Skin of body (tissue), 2 donors: Measurements from ENCODE around the gene SLC2A1. TPM values are rescaled to one million over a fixed set of nuclear protein-coding genes. Genes with fewer than 3 reads are reported as not detected.
A peak's percentile ranks its signal among the peaks of the same experiment; 100 is the strongest.
"Not testable (repeated sequence)": the region's sequence is repeated elsewhere in the genome, so short reads cannot be mapped to it uniquely, and the experiment has no call there.

Experiments
- DNase-seq: peaks from one replicate; lab custom pipeline; 2025; lab: John Stamatoyannopoulos, UW
- total RNA-seq: library from RNA; depleted of rRNA; stranded (reverse); fragments of >200 nt; gene quantifications from one replicate; pipeline ENCODE4 v1.2.3, GENCODE V29; 2014

Gene SLC2A1
- total RNA-seq, 1 donor from 2014 or later = 76.7 TPM

DNA sequence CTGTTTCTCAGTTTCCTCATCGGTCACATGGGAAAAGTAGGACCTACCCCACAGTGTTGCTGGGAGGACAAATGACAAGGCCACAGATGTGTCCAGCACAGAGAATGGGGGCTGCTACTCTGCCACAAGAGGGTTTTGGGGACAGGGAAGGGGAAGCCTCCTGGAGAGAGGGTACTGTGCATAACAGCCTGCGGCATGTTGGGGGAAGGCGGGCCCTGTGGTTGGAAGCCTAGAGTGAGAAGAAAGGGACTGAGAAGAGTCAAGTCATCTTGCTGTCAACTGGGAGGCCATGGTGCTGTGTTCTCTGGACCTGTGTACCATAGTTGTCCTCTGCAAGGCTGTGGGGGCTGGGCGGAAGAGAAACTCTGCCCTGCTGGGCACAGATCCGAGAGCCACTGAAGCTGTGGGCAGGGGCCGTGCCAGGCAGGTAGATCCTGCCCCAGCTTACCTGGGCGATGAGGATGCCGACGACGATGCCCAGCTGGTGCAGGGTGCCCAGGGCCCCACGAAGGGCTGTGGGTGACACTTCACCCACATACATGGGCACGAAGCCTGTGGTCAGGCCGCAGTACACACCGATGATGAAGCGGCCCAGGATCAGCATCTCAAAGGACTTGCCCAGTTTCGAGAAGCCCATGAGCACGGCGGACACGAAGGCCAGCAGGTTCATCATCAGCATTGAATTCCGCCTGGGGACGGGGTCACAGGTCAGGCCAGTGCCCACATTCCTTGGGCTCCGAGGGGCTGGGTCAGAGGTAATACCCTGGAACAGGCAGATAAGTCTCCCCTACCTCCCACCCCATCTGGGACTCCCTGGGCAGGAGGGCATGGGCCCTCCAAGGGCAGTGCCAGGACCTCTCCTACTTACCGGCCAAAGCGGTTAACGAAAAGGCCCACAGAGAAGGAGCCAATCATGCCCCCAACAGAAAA lies 28.2 kb downstream of the SLC2A1 start:
- no peak for DNase-seq

DNA sequence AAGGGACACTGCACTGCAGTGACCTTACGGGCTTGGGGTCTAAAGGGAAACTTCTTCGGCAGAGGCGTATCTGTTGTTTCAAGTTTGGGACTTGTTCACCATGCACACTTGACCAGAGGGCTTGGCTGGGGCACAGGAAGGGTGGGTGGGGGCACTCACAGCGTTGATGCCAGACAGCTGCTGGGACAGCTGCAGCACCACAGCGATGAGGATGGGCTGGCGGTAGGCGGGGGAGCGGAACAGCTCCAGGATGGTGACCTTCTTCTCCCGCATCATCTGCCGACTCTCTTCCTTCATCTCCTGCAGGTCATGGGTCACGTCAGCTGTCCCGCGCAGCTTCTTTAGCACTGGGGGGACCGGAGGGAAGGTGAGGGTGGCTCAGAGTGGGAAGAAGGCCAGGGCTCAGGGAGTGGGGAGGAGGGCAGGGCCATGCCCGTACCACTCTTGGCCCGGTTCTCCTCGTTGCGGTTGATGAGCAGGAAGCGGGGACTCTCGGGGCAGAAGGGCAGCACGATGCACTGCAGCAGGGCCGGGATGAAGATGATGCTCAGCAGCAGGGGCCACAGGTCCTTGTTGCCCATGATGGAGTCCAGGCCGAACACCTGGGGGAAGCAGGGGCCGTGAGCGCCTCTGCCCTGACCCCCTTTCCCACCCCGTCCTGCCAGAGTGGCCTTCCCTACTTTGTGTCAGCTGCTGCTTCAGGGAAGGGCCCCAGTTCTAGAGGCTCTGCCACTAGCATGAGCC lies 29.1 kb downstream of the SLC2A1 start:
- DNase-seq = no peak

DNA sequence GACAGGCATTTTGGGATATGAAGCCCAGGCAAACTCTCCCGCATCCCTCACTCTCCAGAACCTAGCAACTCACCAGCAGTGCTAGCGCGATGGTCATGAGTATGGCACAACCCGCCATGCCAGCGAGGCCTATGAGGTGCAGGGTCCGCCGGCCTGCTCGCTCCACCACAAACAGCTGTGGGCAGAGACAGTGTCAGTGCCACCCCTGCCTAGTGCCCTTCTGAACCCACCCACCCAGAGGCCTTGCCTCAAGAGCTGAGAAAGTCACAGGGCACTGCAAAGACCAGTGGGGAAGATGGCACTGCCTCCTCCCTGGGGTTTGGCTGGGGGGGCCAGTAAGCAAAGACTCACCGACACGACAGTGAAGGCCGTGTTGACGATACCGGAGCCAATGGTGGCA lies 29.8 kb downstream of the SLC2A1 start:
- no peak for DNase-seq

DNA sequence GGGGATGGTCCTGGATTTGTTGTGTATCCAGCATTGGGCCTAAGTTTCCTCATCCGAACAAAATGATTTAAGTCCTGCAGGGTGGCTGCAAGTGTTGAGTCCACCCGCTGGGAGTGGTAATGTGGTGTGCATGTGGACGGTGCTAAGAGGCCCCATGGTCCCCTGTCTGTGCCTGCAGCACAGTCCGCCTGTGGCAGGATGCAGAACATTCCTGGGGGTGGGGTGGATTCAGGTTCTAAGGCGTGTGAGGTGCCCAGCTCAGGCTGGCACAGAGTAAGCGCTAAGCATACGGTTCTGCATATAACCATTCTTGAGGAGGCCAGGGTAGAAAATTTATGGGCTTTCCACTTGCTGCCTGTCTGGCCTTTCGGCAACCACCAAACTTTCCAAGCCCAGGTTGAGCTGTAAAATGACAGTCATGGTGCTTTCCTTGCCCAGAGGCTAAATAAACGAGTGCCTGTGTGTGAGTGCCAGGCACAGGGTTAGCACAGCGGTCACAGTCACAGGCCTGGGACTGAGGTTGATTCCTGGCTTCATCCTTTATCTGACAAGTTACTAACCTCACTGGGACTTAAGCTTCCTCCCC lies 30.7 kb downstream of the SLC2A1 start:
- no peak for DNase-seq

DNA sequence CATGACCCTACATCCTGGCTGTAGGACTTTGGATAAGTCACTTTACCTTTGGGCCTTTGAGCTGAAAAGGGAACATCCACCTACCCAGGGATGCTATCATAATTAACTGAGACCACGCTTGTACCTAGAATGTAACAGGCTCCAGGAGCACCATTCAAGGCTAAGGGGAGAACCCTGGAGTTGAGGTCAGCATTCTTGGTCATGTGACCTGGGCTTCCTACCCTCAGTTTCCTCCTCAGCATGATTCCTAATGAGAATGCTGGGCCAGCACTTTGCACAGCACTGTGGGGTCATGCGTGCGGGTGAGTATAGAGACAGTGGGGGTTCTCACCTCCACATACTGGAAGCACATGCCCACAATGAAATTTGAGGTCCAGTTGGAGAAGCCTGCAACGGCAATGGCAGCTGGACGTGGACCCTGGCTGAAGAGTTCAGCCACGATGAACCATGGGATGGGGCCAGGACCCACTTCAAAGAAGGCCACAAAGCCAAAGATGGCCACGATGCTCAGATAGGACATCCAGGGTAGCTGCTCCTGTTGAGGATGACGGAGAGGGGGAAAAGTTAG lies 31.3 kb downstream of the SLC2A1 start:
- DNase-seq = no peak

DNA sequence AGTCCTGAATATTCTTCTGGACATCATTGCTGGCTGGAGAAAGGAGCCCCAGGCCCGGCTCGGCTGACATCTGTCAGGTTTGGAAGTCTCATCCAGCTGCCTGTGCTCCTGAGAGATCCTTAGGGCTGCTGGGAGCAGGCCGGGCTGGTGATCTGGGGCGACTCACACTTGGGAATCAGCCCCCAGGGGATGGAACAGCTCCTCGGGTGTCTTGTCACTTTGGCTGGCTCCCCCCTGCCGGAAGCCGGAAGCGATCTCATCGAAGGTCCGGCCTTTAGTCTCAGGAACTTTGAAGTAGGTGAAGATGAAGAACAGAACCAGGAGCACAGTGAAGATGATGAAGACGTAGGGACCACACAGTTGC lies 31.8 kb downstream of the SLC2A1 start:
- DNase-seq = no peak

DNA sequence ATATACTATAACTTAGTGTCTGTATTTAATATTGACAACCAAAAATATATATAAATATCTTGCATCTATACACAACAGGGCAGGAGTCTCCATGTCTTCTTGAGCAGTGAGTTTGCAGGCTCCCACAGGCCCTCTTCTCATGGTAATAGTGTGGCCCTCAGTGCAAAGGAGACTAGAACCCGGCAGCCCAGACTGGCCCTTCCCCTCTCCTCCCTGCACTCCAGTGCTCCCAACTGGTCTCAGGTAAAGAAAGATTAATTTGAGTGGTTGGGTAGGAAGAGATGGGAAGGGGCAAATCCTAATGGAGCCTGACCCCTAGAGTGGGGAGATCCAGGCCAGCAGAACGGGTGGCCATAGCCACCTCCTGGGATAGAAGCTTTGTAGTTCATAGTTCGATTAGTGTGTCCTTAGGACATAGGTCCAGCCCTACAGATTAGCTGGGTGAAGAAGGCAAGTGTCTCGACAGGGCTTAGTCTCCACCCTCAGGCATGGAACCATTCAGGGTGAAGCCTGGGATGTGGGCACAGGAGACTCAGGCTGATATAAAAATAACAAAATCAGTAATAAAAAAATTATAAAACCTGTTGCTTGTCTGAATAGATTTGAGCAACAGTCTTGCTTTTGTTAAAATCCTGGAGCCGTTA lies 32.3 kb downstream of the SLC2A1 start:
- DNase-seq = no peak

DNA sequence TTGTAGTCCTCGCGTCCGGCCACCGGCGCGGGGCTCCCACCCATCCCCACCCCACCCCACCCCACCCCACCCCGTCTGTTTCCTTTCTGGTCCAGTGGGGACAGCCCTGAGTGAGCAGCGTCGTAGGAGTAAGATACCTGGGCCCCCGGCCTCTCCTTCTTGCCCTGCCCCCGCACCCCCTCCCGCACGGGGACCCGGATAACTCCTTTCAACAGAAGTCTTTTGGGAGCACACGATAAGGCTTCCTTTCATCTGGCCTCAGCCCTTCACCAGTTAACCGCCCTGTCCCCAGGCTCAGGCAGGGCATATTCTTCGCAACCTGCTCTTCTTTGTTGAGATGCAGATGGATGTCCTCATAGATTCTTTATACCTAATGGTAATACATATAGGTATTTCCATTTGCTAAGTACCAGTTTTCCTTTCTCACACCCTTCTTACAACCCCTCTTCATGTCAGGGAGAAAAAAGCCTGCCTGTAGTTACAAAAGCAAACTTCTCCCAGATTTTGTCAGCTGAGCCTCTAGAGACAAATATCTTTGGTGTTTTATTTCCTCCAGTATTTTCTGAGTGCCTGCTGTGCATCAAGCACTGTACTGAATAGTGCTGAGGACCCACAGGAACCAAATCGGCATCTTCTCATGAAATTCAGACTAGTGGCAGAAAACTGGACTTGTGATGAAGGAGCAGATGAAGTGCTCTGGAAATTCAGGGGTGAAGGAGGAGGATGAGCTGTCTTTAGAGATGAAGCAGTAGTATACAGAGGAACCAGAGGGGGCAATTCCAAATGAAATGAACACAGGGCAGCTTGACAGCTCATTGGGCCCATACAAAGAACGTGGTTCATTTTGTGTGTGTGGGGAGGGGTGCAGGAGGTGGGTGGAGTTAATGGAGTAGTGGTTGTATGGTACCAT lies 33.6 kb downstream of the SLC2A1 start:
- DNase-seq = no peak

DNA sequence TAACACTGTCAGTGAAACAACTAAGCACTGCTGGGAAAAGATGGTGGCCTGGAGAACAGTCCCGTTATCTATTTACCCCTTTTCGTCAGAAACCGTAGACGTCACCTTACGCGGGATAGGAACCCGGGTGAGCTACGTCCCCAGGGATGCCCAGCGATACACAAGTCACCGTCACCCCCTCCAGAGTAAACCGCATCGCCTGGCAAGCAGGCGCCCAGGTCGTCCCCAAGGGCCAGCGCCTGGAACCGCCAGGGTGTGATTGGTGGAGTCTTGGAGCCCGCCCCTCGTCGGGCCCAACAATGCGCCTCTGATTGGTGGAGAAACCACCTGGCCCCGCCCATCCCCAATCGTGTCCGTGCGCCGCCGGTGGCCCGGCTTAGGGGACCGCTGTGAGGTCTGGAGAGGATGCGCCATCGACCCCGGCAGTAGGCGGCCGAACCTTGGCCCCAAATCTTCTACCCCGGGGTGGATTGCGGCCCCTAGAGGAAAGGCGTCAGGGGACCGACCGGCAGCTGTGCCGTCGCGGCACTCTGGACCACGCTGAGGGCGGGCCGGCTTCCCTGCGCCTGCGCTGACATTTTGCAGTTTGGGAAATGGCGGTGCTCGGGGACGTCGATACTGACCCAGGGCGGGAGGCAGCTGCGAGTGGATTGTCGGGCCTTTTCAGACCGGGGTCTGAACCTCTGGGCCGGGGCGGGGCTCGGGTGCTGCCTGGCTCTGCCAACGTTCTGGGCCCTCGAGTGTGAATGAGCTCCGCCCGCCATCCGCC lies 34.4 kb downstream of the SLC2A1 start:
- DNase-seq = peak; percentile 88

DNA sequence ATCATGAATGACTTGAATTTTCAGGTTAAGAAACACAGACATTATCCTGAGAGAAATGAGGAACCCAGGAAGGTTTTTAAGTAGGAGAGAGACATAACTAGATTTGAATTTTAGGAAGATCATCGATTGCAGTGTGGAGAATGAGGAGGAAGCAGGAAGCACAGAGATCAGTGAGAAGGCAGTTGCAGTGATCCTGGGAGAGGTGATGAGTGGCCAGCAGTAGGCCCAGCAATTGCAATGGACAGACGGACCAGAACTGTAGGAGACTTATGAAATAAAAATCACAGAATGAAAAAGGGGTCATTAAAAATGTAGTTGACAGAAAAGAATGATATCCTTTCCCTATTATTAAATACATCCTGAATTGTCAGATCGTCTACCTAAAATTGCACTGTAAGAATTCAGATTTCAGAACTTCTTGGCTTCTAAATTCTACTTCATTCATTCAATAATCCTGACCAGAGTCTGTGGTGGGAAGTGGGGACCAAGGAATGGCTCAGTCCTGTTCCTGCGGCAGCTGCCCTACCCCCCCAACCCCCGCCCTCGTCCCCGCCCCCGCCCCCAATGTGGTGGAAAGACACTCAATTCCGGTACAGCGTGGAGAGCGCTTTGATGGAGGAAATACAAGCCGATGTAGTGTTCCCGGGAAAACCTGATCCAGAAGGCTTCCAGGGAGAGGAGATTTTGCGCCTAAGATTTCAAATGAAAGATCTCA lies 35.1 kb downstream of the SLC2A1 start:
- no peak for DNase-seq

DNA sequence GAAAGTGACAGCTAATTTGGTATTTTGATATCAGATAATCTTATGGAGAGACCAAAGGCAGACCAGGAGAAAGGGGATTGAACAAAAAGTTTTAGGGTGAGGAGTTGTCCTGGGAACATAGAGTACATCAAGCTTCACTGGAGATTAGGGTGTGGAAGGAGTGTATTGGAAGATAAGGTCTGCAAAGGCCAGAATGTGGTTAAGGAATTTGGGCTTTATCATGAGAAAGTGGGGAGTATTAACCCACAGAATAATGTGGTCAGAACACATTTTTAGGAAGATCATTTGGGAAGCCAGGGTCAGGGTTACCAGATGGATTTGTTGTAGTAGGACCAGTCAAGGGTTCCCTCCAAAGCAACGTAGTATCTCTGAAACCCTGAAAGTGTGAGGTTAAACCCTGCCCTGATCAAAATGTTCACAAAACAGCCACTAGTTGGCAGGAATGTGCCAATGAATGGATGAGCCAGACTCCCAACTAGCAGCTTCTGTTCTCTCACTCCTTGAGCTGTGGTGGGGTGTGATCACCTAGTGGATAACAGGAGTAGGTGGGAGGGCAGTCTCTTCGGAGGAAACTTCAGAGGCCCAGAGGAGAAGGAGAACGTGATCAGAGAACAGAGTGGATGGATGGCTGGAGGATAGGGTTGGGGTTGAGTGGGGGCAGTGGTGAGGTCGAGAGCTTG lies 35.8 kb downstream of the SLC2A1 start:
- DNase-seq = peak; percentile 24

DNA sequence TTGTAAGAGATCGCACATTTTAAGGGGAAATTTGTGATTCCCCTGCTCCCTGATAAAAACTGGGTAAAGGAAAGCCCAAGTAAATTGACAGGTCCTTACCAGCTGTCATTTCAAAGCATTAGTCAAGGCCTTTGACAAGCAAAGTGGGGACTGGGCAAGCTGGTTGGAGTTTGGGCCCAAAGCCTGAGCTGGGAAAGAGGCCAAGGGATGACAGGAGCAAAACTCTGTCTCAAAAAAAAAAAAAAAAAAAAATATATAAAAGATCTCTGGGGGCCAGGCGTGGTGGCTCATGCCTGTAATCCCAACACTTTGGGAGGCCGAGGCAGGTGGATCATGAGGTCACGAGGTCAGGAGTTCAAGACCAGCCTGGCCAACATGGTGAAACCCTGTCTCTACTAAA lies 36.9 kb downstream of the SLC2A1 start:
- DNase-seq = no peak

DNA sequence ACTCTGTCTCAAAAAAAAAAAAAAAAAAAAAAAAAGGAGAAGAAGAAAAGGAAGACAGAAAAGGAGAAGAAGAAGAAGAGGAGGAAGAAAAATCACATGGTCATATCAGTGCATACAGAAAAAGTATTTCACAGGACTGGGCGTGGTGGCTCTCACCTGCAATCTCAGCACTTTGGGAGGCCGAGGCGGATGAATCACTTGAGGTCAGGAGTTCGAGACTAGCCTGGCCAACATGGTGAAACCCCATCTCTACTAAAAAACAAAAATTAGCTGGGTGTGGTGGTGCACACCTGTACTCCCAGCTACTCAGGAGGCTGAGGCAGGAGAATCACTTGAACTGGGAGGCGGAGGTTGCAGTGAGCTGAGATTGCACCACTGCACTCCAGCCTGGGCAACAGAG lies 39.0 kb downstream of the SLC2A1 start:
- DNase-seq = not testable (repeated sequence)

DNA sequence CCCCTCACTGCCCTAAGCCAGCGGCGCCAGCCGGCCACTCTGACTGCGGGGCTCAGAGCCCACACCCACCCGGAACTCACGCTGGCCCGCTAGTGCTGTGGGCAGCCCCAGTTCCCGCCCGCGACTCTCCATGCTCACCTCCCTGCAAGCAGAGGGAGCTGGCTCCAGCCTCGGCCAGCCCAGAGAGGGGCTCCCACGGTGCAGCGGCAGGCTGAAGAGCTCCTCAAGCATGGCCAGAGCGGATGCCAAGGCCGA lies 41.5 kb downstream of the SLC2A1 start:
- no peak for DNase-seq

DNA sequence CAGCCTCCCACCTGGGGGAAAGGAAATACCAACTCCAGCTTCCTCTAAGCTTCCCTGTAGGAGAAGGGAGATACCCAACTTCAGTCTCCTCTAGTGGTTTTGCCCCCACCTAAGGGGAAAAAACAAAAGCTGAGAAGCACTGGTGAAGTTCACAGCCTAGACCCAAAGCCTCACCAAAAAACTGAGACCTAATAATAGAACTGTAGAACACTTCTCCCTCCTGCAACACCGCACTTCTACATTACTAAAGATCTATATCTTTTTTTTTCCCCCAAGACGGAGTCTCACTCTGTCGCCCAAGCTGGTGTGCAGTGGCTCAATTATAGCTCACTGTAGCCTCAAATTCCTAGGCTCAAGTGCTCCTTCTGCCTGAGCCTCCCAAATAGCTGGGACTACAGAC lies 43.2 kb downstream of the SLC2A1 start:
- DNase-seq = no peak

DNA sequence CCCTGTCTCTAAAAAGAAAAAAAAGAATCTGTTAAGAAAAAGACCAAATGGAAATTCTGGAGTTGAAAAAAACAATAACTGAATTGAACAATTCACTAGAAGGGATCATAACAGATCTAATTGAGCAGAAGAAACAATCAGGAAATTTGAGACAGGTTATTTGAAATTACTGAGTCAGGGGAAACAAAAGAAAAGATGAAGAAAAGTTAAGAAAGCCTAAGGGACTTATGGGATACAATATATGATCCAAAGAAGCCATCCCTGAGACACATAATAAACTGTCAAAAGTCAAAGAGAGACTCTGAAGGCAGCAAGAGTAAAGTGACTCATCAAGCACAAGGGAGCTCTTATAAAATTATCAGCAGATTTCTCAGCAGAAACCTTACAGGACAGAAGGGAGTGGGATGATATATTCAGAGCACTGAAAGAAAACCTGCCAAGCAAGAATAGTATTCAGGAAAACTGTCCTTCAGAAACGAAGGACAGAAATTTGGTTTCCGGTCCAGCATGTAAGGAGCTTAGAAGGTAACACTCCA lies 44.5 kb downstream of the SLC2A1 start:
- no peak for DNase-seq

DNA sequence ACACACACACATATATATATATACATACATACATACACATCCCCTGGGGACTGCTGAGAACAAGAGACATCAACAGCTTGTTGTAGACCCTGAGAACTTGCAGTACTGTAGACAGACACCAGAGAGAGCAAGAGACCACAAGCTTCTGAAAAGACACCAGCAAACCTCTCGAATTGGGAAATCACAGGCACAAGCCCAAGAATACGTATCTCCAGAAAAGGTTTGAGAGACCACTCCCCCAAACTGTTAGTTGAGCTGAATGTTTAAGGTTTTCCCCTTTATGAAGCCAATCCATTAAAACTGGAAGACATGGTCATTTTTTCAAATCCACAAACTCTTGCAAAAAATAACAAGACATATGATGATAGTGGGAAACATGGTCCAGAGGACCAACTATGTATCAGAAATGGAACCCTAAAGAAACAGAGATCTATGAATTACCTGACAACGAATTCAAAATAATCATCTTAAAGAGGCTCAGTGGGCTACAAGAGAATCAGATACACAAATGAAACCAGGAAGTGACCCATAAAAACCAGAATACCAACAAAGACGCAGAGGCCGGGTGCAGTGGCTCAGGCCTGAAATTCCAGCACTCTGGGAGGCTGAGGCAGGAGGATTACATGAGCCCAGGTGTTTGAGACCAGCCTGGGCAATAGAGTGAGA lies 45.1 kb downstream of the SLC2A1 start:
- DNase-seq = peak; percentile 39

DNA sequence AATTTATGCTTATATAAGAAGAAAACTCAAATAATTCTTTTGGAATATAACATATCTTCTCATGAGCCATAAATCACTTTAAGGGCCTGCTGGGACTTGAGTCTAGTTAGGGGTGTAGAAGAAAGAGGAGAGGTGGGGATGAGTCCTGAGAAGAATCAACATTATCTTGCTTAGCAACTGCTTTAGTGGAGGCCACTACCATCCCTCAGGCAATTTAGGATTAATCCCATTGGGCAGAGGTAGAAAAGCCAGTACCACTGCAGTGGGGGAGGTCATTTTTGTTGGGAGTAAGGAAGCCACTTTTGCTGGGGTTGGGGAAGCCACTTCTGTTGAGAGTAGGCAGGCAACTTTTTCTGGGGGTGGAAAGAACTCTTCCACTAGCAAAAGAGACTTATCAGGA lies 47.7 kb downstream of the SLC2A1 start:
- DNase-seq = no peak
